SK-N-SH treated with all-trans-retinoic acid at 6 μM for 48 hours (cell line): ENCODE data around the gene CASP10.

Experiments
- ATAC-seq: fragments of 200-7000 bp; cut with Tn5 transposase; 3 replicates; pipeline ENCODE4 v1.9.1; 2020; ENCODE audit warnings: mild to moderate bottlenecking, moderate library complexity
- ARNTL ChIP-seq: fragments of 450-650 bp; formaldehyde crosslinking; IDR thresholded peaks from 2 replicates; pipeline ENCODE4 v1.5.0; 2020; ENCODE audit warnings: low read depth, mild to moderate bottlenecking, moderate library complexity, borderline replicate concordance
- CSDC2 ChIP-seq: fragments of 250-450 bp; sonication (Bioruptor Pico); IDR thresholded peaks from 2 replicates; pipeline ENCODE4 v1.5.0; 2020; ENCODE audit warnings: mild to moderate bottlenecking, moderate library complexity
- ESRRG ChIP-seq: fragments of 250-450 bp; sonication (Bioruptor Pico); IDR thresholded peaks from 2 replicates; pipeline ENCODE4 v1.6.1; 2021; ENCODE audit warnings: mild to moderate bottlenecking
- ISL1 ChIP-seq: fragments of 250-450 bp; sonication (Bioruptor Pico); IDR thresholded peaks from 2 replicates; pipeline ENCODE4 v2.1.2; 2022; ENCODE audit warnings: mild to moderate bottlenecking, moderate library complexity
- PPARA ChIP-seq: fragments of 250-450 bp; sonication (Bioruptor Pico); IDR thresholded peaks from 2 replicates; pipeline ENCODE4 v1.5.0; 2020; ENCODE audit warnings: mild to moderate bottlenecking, borderline replicate concordance
- RARB ChIP-seq: fragments of 250-450 bp; sonication (Bioruptor Pico); IDR thresholded peaks from 2 replicates; pipeline ENCODE4 v1.8.0; 2021; ENCODE audit warnings: mild to moderate bottlenecking, moderate library complexity
- TCF4 ChIP-seq: fragments of 250-450 bp; sonication (Bioruptor Pico); IDR thresholded peaks from 2 replicates; pipeline ENCODE4 v1.8.0; 2021; ENCODE audit warnings: mild to moderate bottlenecking, moderate library complexity, borderline replicate concordance
- TOX ChIP-seq: fragments of 250-450 bp; sonication (Bioruptor Pico); IDR thresholded peaks from 2 replicates; pipeline ENCODE4 v1.8.0; 2021; ENCODE audit warnings: mild to moderate bottlenecking, moderate library complexity, borderline replicate concordance
- ZC3H10 ChIP-seq: fragments of 250-450 bp; sonication (Bioruptor Pico); IDR thresholded peaks from 2 replicates; pipeline ENCODE4 v1.5.1; 2021; ENCODE audit warnings: mild to moderate bottlenecking, moderate library complexity
- ZFP3 ChIP-seq: fragments of 250-450 bp; sonication (Bioruptor Pico); IDR thresholded peaks from 2 replicates; pipeline ENCODE4 v1.5.0; 2020; ENCODE audit warnings: mild to moderate bottlenecking, moderate library complexity
- ZFP30 ChIP-seq: fragments of 450-650 bp; formaldehyde crosslinking; IDR thresholded peaks from 2 replicates; pipeline ENCODE4 v1.5.0; 2022; ENCODE audit warnings: mild to moderate bottlenecking, moderate library complexity
- ZNF565 ChIP-seq: fragments of 450-650 bp; formaldehyde crosslinking; conservative IDR thresholded peaks from 2 replicates; pipeline ENCODE4 v1.5.0; 2020; ENCODE audit warnings: low read depth, mild to moderate bottlenecking, moderate library complexity
- ZNF70 ChIP-seq: fragments of 450-650 bp; formaldehyde crosslinking; IDR thresholded peaks from 2 replicates; pipeline ENCODE4 v1.5.0; 2020; ENCODE audit warnings: mild to moderate bottlenecking, moderate library complexity
- ZNF8 ChIP-seq: fragments of 450-650 bp; formaldehyde crosslinking; IDR thresholded peaks from 2 replicates; pipeline ENCODE4 v1.5.0; 2020; ENCODE audit warnings: mild to moderate bottlenecking, moderate library complexity
- TF ChIP-seq, protein P1 (sequence below): fragments of 250-450 bp; sonication (Bioruptor Pico); IDR thresholded peaks from 2 replicates; pipeline ENCODE4 v1.8.0; 2021; ENCODE audit warnings: low read depth, mild to moderate bottlenecking, moderate library complexity, borderline replicate concordance
- TF ChIP-seq, protein P2 (sequence below): fragments of 250-450 bp; sonication (Bioruptor Pico); IDR thresholded peaks from 2 replicates; pipeline ENCODE4 v1.5.1; 2021; ENCODE audit warnings: mild to moderate bottlenecking, moderate library complexity
- TF ChIP-seq, protein P3 (sequence below): fragments of 250-450 bp; sonication (Bioruptor Pico); IDR thresholded peaks from 2 replicates; pipeline ENCODE4 v1.5.1; 2020; ENCODE audit warnings: low read depth, mild to moderate bottlenecking, moderate library complexity
- TF ChIP-seq, protein P4 (sequence below): fragments of 250-450 bp; sonication (Bioruptor Pico); IDR thresholded peaks from 2 replicates; pipeline ENCODE4 v1.8.0; 2020; ENCODE audit warnings: mild to moderate bottlenecking, moderate library complexity, borderline replicate concordance
- TF ChIP-seq, protein P5 (sequence below): fragments of 250-450 bp; sonication (Bioruptor Pico); IDR thresholded peaks from 2 replicates; pipeline ENCODE4 v1.5.0; 2020; ENCODE audit warnings: mild to moderate bottlenecking, moderate library complexity

Gene CASP10, protein sequence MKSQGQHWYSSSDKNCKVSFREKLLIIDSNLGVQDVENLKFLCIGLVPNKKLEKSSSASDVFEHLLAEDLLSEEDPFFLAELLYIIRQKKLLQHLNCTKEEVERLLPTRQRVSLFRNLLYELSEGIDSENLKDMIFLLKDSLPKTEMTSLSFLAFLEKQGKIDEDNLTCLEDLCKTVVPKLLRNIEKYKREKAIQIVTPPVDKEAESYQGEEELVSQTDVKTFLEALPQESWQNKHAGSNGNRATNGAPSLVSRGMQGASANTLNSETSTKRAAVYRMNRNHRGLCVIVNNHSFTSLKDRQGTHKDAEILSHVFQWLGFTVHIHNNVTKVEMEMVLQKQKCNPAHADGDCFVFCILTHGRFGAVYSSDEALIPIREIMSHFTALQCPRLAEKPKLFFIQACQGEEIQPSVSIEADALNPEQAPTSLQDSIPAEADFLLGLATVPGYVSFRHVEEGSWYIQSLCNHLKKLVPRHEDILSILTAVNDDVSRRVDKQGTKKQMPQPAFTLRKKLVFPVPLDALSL

DNA sequence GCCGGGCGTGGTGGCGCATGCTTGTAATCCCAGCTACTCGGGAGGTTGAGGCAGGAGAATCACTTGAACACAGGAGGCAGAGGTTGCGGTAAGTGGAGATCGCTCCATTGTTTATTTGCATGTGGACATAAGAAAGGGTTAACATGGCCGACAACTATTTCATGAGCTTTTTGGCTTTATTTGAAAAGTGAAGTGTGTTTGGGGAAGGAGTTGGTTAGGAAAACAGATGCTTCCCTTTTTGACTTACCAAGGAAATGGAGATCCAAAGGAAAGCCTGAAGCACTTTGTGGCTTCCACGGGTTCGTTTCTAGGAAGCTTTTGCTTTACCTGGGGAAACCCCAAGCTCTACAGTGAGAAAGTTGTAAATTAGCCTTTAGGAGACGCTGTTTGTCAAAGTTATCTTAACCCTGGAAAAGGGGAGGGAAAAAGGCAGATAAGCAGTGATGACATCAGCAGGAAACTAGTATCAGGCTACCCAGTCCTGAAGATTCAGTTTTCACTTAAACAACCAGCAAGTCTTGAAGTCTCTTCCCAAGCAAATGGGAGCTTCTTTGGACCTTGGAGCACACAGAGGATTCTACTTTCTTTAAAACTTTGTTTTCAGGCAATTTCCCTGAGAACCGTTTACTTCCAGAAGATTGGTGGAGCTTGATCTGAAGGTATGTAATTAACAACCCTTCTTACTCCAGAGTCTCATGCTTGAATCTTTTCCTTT is at the start of gene CASP10:
Gene CASP10 (plus strand): TSS at position 492 of the 715 bp plus-strand sequence. CDS start 2,637 bp downstream, outside the sequence.
- ATAC-seq = no peak
- no peak for TF ChIP-seq ESRRG (CRISPR knock-in tag)
- no peak for TF ChIP-seq ARNTL
- no peak for TF ChIP-seq ZC3H10 (CRISPR knock-in tag)
- TF ChIP-seq, protein P1, sequence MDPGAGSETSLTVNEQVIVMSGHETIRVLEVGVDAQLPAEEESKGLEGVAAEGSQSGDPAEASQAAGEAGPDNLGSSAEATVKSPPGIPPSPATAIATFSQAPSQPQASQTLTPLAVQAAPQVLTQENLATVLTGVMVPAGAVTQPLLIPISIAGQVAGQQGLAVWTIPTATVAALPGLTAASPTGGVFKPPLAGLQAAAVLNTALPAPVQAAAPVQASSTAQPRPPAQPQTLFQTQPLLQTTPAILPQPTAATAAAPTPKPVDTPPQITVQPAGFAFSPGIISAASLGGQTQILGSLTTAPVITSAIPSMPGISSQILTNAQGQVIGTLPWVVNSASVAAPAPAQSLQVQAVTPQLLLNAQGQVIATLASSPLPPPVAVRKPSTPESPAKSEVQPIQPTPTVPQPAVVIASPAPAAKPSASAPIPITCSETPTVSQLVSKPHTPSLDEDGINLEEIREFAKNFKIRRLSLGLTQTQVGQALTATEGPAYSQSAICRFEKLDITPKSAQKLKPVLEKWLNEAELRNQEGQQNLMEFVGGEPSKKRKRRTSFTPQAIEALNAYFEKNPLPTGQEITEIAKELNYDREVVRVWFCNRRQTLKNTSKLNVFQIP (CRISPR knock-in tag) = no peak
- no peak for TF ChIP-seq PPARA (CRISPR knock-in tag)
- TF ChIP-seq RARB (CRISPR knock-in tag) = no peak
- TF ChIP-seq, protein P2, sequence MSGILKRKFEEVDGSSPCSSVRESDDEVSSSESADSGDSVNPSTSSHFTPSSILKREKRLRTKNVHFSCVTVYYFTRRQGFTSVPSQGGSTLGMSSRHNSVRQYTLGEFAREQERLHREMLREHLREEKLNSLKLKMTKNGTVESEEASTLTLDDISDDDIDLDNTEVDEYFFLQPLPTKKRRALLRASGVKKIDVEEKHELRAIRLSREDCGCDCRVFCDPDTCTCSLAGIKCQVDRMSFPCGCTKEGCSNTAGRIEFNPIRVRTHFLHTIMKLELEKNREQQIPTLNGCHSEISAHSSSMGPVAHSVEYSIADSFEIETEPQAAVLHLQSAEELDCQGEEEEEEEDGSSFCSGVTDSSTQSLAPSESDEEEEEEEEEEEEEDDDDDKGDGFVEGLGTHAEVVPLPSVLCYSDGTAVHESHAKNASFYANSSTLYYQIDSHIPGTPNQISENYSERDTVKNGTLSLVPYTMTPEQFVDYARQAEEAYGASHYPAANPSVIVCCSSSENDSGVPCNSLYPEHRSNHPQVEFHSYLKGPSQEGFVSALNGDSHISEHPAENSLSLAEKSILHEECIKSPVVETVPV = no peak

DNA sequence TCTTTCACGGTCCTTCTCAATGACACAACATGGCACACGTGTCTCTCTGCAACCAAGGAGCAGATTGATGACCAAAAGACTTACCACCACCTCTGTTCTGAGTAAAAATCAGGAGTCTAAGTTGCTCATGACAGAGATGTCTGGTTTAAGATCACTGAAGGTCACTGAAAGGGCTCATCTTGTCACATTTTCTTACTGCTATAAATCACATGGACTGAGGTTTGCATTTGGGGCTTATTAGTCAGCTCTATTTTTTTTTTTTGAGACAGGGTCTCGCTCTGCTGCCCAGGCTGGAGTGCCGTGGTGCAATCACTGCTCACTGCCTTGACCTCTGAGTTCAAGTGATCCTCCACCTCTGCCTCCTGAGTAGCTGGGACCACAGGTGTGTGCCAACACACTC is 47.6 kb upstream of the CASP10 start:
- TF ChIP-seq ZNF70 (CRISPR knock-in tag) = no peak
- TF ChIP-seq TCF4 (CRISPR knock-in tag) = no peak
- TF ChIP-seq, protein P2 = no peak
- TF ChIP-seq, all 23 proteins: peak for 0
- ATAC-seq = no peak

DNA sequence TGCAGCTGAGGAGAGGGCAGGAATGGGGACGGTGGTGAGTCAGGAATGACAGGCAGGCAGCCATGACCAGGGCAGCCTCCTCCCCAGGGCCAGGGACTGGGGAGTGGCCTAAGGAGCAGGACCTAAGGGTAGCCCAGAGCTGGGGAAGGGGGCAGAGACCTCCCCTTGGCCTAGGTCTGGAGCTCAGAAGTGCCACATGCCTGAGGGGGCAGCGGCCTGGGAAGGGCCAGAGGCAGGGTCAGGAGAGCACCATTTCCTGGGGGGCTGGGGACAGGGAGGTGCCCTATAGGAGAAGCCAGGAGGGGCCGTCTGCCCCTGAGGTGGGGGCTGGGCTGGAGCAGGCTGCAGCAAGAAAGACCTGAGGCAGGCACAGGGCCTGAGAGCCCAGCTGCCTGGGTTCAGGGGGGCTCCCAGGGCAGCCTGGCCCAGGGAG is 46.0 kb upstream of the CASP10 start:
- ATAC-seq = no peak; the same call in 2 of the 3 replicates
- TF ChIP-seq, protein P3, sequence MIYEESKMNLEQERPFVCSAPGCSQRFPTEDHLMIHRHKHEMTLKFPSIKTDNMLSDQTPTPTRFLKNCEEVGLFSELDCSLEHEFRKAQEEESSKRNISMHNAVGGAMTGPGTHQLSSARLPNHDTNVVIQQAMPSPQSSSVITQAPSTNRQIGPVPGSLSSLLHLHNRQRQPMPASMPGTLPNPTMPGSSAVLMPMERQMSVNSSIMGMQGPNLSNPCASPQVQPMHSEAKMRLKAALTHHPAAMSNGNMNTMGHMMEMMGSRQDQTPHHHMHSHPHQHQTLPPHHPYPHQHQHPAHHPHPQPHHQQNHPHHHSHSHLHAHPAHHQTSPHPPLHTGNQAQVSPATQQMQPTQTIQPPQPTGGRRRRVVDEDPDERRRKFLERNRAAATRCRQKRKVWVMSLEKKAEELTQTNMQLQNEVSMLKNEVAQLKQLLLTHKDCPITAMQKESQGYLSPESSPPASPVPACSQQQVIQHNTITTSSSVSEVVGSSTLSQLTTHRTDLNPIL (CRISPR knock-in tag) = no peak
- TF ChIP-seq, protein P2 = no peak
- TF ChIP-seq PPARA (CRISPR knock-in tag) = no peak
- TF ChIP-seq, protein P1 (CRISPR knock-in tag) = no peak
- no peak for TF ChIP-seq ESRRG (CRISPR knock-in tag)
- no peak for TF ChIP-seq ARNTL
- TF ChIP-seq, protein P4, sequence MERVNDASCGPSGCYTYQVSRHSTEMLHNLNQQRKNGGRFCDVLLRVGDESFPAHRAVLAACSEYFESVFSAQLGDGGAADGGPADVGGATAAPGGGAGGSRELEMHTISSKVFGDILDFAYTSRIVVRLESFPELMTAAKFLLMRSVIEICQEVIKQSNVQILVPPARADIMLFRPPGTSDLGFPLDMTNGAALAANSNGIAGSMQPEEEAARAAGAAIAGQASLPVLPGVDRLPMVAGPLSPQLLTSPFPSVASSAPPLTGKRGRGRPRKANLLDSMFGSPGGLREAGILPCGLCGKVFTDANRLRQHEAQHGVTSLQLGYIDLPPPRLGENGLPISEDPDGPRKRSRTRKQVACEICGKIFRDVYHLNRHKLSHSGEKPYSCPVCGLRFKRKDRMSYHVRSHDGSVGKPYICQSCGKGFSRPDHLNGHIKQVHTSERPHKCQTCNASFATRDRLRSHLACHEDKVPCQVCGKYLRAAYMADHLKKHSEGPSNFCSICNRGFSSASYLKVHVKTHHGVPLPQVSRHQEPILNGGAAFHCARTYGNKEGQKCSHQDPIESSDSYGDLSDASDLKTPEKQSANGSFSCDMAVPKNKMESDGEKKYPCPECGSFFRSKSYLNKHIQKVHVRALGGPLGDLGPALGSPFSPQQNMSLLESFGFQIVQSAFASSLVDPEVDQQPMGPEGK (CRISPR knock-in tag) = no peak
- TF ChIP-seq ZNF70 (CRISPR knock-in tag) = no peak
- no peak for TF ChIP-seq ZNF8
- TF ChIP-seq, protein P5, sequence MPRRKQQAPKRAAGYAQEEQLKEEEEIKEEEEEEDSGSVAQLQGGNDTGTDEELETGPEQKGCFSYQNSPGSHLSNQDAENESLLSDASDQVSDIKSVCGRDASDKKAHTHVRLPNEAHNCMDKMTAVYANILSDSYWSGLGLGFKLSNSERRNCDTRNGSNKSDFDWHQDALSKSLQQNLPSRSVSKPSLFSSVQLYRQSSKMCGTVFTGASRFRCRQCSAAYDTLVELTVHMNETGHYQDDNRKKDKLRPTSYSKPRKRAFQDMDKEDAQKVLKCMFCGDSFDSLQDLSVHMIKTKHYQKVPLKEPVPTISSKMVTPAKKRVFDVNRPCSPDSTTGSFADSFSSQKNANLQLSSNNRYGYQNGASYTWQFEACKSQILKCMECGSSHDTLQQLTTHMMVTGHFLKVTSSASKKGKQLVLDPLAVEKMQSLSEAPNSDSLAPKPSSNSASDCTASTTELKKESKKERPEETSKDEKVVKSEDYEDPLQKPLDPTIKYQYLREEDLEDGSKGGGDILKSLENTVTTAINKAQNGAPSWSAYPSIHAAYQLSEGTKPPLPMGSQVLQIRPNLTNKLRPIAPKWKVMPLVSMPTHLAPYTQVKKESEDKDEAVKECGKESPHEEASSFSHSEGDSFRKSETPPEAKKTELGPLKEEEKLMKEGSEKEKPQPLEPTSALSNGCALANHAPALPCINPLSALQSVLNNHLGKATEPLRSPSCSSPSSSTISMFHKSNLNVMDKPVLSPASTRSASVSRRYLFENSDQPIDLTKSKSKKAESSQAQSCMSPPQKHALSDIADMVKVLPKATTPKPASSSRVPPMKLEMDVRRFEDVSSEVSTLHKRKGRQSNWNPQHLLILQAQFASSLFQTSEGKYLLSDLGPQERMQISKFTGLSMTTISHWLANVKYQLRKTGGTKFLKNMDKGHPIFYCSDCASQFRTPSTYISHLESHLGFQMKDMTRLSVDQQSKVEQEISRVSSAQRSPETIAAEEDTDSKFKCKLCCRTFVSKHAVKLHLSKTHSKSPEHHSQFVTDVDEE (CRISPR knock-in tag) = no peak
- TF ChIP-seq CSDC2 (CRISPR knock-in tag) = no peak
- no peak for TF ChIP-seq ISL1 (CRISPR knock-in tag)
- TF ChIP-seq ZFP30 (CRISPR knock-in tag) = no peak
- TF ChIP-seq ZNF565 (CRISPR knock-in tag) = no peak
- TF ChIP-seq TCF4 (CRISPR knock-in tag) = no peak
- no peak for TF ChIP-seq TOX (CRISPR knock-in tag)
- no peak for TF ChIP-seq ZFP3 (CRISPR knock-in tag)
- TF ChIP-seq, all 23 proteins: peak for 0
